Left lung (tissue), 10 donors: Measurements from ENCODE around the gene GLCCI1. TPM values are rescaled to one million over a fixed set of nuclear protein-coding genes. Genes with fewer than 3 reads are reported as not detected.

Source experiments
- ATAC-seq: fragments of 200-7000 bp; cut with Tn5 transposase; one replicate; pipeline ENCODE4 v1.9.1; 2020; ENCODE audit warnings: moderate library complexity
- DNase-seq, 4 donors: peaks; one replicate each; pipeline ENCODE4 v3.0.0-alpha.2; 2013 to 2020
- H3K27ac ChIP-seq, 2 donors: fragments of 200-600 bp; sonication (generic) in 1 of 2; one replicate each; pipeline versions ENCODE4 v1.5.0 to v1.8.0; 2020 to 2021
- H3K27me3 ChIP-seq, 2 donors: fragments of 200-600 bp; sonication (generic) in 1 of 2; one replicate each; pipeline versions ENCODE4 v1.5.0 to v1.8.0; 2020 to 2021
- H3K36me3 ChIP-seq, 2 donors: fragments of 200-600 bp; sonication (generic) in 1 of 2; one replicate each; pipeline versions ENCODE4 v1.5.0 to v1.8.0; 2020 to 2021
- H3K4me1 ChIP-seq, 2 donors: fragments of 200-600 bp; one replicate each; pipeline ENCODE4 v1.8.0; 2021
- H3K4me3 ChIP-seq, 2 donors: fragments of 200-600 bp; sonication (generic) in 1 of 2; one replicate each; pipeline versions ENCODE4 v1.5.0 to v1.8.0; 2020 to 2021; ENCODE audit warnings: mild to moderate bottlenecking in 1 of 2
- H3K9me3 ChIP-seq, 2 donors: fragments of 200-600 bp; sonication (generic) in 1 of 2; one replicate each; pipeline versions ENCODE4 v1.5.0 to v1.8.0; 2020 to 2021
- intact Hi-C, 2 donors: fragments of 100-400 bp; cut with DNase I; formaldehyde crosslinking; loops; one replicate each; pipeline versions ENCODE4 v1.11.2 to v1.14.2; 2022
- polyA plus RNA-seq, 6 donors: library from polyadenylated mRNA; unstranded; fragments of 120-200 nt; gene quantifications; one replicate each; pipeline ENCODE4 v1.2.1, GENCODE V29; 2013; ENCODE audit not compliant: insufficient read length in 6 of 6
- total RNA-seq, 2 donors: library from RNA; stranded (reverse); fragmentation: NEBNext Ultra II Directional; extraction: Animal tissue kit (Norgen Biotek cat#: 25700); gene quantifications; one replicate each; pipeline ENCODE4 v1.2.1, GENCODE V29; 2021
- TF ChIP-seq, protein P1 (sequence below), 2 donors: fragments of 200-600 bp; sonication (generic) in 1 of 2; IDR thresholded peaks; one replicate each; pipeline versions ENCODE4 v1.5.0 to v1.8.0; 2021; ENCODE audit warnings: antibody characterized with exemption in 2 of 2
- donor health status: DM: no; HTN: yes; CAD: no.
- donor health status: DM: no; HTN: no; CAD: no.

The GLCCI1 gene
- total and polyA plus RNA-seq, 8 donors: 25.4 to 45.2 (median 37.1) TPM

DNA sequence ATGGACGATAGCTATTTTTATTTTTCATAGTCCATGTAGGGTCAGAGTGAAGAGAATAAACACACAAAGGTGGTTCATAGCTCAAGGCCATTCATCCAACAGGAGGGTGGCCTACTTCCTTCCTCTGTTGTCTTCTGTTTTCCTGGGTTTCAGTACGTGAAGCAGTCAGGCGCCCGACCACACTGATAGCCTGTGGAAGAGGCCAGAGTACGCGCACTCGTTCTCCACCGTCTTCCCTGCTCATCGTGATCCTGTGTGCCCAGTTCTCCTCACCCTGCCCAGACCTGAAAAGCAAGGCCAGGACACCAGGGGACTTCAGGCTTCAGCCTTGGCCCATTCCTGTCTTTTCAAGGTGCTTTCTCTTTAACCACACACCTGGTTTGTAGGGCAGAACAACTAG lies 134.7 kb downstream of the GLCCI1 start:
- intact Hi-C loops: no loop called here
- Histone ChIP-seq H3K4me1 (no peaks in the 10 kb centered on the region), H3K27ac (no peak overlapping the region), H3K4me3 (no peak overlapping the region), H3K27me3 (no peaks in the 10 kb centered on the region), H3K36me3 (no peaks in the 10 kb centered on the region), H3K9me3 (peaks cover 0 to 22% of the 10 kb centered on the region in 2 donors)
- ATAC-seq: no peak
- TF ChIP-seq, protein P1, sequence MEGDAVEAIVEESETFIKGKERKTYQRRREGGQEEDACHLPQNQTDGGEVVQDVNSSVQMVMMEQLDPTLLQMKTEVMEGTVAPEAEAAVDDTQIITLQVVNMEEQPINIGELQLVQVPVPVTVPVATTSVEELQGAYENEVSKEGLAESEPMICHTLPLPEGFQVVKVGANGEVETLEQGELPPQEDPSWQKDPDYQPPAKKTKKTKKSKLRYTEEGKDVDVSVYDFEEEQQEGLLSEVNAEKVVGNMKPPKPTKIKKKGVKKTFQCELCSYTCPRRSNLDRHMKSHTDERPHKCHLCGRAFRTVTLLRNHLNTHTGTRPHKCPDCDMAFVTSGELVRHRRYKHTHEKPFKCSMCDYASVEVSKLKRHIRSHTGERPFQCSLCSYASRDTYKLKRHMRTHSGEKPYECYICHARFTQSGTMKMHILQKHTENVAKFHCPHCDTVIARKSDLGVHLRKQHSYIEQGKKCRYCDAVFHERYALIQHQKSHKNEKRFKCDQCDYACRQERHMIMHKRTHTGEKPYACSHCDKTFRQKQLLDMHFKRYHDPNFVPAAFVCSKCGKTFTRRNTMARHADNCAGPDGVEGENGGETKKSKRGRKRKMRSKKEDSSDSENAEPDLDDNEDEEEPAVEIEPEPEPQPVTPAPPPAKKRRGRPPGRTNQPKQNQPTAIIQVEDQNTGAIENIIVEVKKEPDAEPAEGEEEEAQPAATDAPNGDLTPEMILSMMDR (IDR thresholded peaks at IDR 0.05): no peak
- no peak for DNase-seq

DNA sequence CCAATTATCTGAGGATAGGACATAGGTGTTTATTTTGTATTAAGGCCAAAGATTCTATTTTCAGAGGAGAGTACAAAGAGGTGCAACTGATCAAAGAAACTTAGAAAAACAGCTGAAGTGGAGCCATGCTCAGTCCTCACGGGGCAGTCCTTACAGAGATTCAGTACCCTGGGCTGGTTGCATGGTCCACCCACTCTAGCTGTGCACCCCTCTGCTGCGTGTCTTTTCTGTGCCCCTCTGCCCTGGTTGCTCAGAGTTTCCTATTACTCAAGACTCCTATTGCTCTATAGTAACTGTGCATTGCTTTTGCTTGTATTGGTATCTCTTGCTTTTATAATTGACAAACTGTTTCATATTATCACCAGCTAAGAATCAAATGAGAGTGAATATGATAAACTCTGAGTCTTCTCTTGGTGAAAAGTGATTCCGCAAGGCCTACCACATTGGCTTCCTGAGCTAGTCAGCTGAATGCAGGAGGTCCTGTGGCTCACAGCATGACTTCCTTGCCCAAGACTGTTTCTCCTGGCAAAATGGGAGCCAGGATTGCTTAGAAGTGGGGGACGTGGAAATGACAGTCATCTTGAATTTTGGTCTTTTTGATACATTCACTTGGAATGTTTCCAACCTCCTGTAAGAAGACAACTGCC lies 137.0 kb downstream of the GLCCI1 start:
- no peaks in the 10 kb centered on the region for H3K27me3 ChIP-seq
- H3K4me3 ChIP-seq: no peak overlapping the region
- H3K9me3 ChIP-seq: peaks cover 0 to 13% of the 10 kb centered on the region in 2 donors
- no peak overlapping the region for H3K27ac ChIP-seq
- H3K36me3 ChIP-seq: no peaks in the 10 kb centered on the region
- TF ChIP-seq, protein P1 (IDR thresholded peaks at IDR 0.05): no peak
- intact Hi-C loops: no loop called here
- H3K4me1 ChIP-seq: no peaks in the 10 kb centered on the region
- no peak for DNase-seq
- no peak for ATAC-seq

DNA sequence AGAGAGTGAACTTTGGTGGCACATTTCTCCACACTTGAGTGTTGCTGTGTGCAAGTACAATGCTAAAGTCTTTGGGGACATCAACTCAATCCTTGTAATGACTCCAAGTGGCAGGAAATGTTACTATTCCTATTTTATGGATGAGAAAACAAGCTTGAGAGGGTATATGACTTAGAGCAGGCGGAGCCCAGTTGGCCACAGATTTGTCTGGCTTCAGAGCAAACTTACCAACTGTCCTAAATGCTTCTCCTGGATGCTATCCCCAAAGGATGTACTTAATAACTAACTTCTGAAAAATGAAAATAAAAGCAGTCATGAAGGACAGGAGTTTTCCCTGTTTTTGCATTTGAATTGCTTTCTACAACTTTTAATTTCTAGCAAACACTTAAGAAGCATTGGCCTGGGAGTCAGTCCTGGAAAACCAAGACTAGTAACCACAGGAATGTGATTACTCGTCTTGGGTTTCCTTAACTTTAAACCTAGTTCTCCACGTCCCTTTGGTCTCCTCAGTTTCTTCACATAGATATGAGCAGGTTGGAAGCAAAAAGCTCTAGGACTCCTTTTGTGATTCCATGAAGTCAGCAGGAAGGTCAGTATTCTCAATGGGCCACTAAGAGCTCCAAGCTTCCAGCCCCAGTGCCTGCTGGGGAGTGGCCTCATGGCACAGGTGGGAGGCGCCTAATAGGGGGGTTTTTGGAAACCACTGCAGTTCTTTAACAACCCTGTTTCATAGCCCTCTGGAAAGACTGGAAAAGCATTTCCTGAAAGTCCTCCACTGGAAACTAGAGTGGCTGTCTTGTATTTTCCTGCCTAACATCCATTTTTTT lies 140.8 kb downstream of the GLCCI1 start:
- no peaks in the 10 kb centered on the region for H3K4me1 ChIP-seq
- DNase-seq (no peak), ATAC-seq (no peak)
- H3K9me3 ChIP-seq: no peaks in the 10 kb centered on the region
- intact Hi-C loops: no loop called here
- no peak overlapping the region for H3K27ac ChIP-seq
- H3K27me3 ChIP-seq: no peaks in the 10 kb centered on the region
- H3K4me3 ChIP-seq: no peak overlapping the region
- H3K36me3 ChIP-seq: no peaks in the 10 kb centered on the region
- TF ChIP-seq, protein P1 (IDR thresholded peaks at IDR 0.05): no peak

DNA sequence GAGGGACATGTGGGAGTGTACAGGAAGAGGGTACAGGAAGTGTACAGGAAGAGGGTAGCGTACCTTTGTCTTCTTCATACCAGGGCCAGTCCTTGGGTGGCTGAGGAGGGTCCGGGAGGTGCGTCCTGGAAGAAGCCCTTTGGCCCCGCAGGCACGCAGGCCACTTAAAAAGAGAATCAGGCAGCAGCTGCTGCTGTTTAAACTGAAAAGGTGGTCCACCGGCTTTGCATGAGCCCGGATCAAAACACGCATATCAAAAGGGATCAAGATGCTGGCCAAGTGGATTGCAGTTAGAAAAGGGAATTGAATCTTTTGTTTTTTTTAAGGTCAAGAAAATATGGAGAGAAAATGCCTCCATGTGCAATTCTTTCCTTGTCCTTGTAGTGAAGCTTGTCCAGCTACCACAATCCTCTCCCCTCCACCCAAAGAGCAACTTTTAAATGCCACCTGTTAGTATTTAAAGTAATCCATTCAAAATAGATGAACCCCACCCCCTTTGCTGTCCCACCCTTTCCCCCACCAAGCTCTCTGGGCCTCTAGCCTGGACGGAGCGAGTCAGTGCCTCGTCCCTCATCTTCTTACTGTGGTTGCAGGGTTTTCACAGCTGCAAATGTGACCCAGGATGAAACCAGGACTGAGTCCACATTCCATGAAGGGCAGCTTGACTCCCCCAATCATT lies 142.8 kb downstream of the GLCCI1 start:
- no peaks in the 10 kb centered on the region for H3K36me3 ChIP-seq
- no peaks in the 10 kb centered on the region for H3K9me3 ChIP-seq
- no peaks in the 10 kb centered on the region for H3K27me3 ChIP-seq
- no peak overlapping the region for H3K27ac ChIP-seq
- TF ChIP-seq, protein P1 (IDR thresholded peaks at IDR 0.05): no peak
- intact Hi-C loops: no loop called here
- no peak overlapping the region for H3K4me3 ChIP-seq
- no peaks in the 10 kb centered on the region for H3K4me1 ChIP-seq
- DNase-seq (no peak), ATAC-seq (no peak)

DNA sequence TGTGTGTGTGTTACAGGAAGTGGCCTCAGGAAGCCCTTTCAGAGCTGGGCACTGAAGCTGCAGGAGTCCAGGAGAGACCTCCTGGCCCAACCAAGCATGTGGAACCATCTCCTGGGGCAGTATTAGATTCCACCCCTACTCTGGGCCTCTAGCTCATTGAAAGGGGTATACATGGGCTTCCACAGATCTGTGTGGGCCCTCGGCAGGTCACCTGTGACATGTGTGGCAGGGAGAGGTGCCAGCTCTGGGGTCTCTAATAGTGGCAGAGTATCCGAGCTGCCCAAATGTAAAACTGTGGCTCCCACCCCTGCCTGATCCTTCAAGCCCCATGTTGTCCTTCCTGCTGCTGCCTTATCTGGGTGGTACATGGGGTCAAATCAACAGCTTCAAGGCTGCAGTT lies 144.1 kb downstream of the GLCCI1 start:
- H3K27ac ChIP-seq: no peak overlapping the region
- no peak for ATAC-seq

More for the DNA sequence above, 144.1 kb downstream of the GLCCI1 start:
- intact Hi-C loops: no loop called here
- no peaks in the 10 kb centered on the region for H3K9me3 ChIP-seq
- H3K4me1 ChIP-seq: no peaks in the 10 kb centered on the region
- no peaks in the 10 kb centered on the region for H3K27me3 ChIP-seq
- no peak for DNase-seq
- TF ChIP-seq, protein P1 (IDR thresholded peaks at IDR 0.05): no peak
- H3K36me3 ChIP-seq: peaks cover 0 to 6% of the 10 kb centered on the region in 2 donors
- H3K4me3 ChIP-seq: no peak overlapping the region
